Left forelimb (tissue), 1 donor: ENCODE data around the gene ZG16B.

ENCODE experiments used
- DNase-seq: peaks from one replicate; pipeline ENCODE4 v3.0.0-alpha.2; 2018; ENCODE audit warnings: low spot score

ZG16B gene

GRCh38 chr16:2806286-2806685, 23.8 kb upstream of the ZG16B start:
- peak; percentile 50 for DNase-seq

GRCh38 chr16:2808181-2808580, 21.9 kb upstream of the ZG16B start:
- peak; percentile 37 for DNase-seq

- DNase-seq, result no peak
Observed at GRCh38 chr16:2809149-2809760, 20.8 kb upstream of the ZG16B start.

- DNase-seq, result peak; percentile 11
Observed at GRCh38 chr16:2810651-2811050, 19.5 kb upstream of the ZG16B start.

GRCh38 chr16:2811703-2812471, 18.2 kb upstream of the ZG16B start:
- DNase-seq, result peak; percentile 45

- peak; percentile 54 for DNase-seq
Observed at GRCh38 chr16:2813771-2814221, 16.3 kb upstream of the ZG16B start.

GRCh38 chr16:2814551-2815298, 15.4 kb upstream of the ZG16B start:
- peak; percentile 62 for DNase-seq

GRCh38 chr16:2815299-2815771, 14.8 kb upstream of the ZG16B start:
- peak; percentile 30 for DNase-seq

GRCh38 chr16:2816751-2817339, 13.3 kb upstream of the ZG16B start, which contains the start of gene PRSS21:
PRSS21 (plus strand) TSS chr16:2817237; CDS start chr16:2817269, 32 bp downstream.
- DNase-seq, result peak; percentile 52

GRCh38 chr16:2817340-2818271, 12.5 kb upstream of the ZG16B start:
- peak; percentile 62 for DNase-seq

GRCh38 chr16:2818272-2818876, 11.7 kb upstream of the ZG16B start:
- peak; percentile 57 for DNase-seq

- DNase-seq, result peak; percentile 45
Observed at GRCh38 chr16:2819179-2819938, 10.7 kb upstream of the ZG16B start.

GRCh38 chr16:2819939-2820835, 9.9 kb upstream of the ZG16B start:
- peak; percentile 41 for DNase-seq

GRCh38 chr16:2820836-2821486, 9.1 kb upstream of the ZG16B start:
- peak; percentile 48 for DNase-seq

GRCh38 chr16:2821487-2822157, 8.5 kb upstream of the ZG16B start:
- DNase-seq, result peak; percentile 44

GRCh38 chr16:2822158-2822495, 8.0 kb upstream of the ZG16B start:
- peak; percentile 37 for DNase-seq

- peak; percentile 3 for DNase-seq
Observed at GRCh38 chr16:2822496-2822895, 7.6 kb upstream of the ZG16B start.

- peak; percentile 47 for DNase-seq
Observed at GRCh38 chr16:2824626-2825025, 5.5 kb upstream of the ZG16B start.
